K562 (cell line): ENCODE data around the gene TP53BP2. TPM values are rescaled to one million over a fixed set of nuclear protein-coding genes. Genes with fewer than 3 reads are reported as not detected.

Source experiments
- CBFA2T2 ChIP-seq: fragments of 450-650 bp; conservative IDR thresholded peaks from 2 replicates; pipeline ENCODE4 v1.6.1; 2017; ENCODE audit warnings: mild to moderate bottlenecking
- CREBBP ChIP-seq: IDR thresholded peaks from one replicate; pipeline ENCODE4 v1.6.1; 2012; ENCODE audit warnings: low read depth, mild to moderate bottlenecking, control low read depth, inconsistent platforms, low read length
- DMBX1 ChIP-seq: fragments of 250-450 bp; sonication (Bioruptor Pico); IDR thresholded peaks from 2 replicates; pipeline ENCODE4 v1.8.0; 2022; ENCODE audit warnings: inconsistent platforms, mild to moderate bottlenecking, moderate library complexity, borderline replicate concordance
- ETV5 ChIP-seq: sonication (generic); formaldehyde crosslinking; IDR thresholded peaks from 2 replicates; pipeline ENCODE4 v1.4.0; 2020; ENCODE audit warnings: low read depth, mild to moderate bottlenecking, missing genetic modification reagents
- FIP1L1 ChIP-seq: fragments of 200-400 bp; formaldehyde crosslinking; IDR thresholded peaks from 2 replicates; pipeline ENCODE4 v1.6.1; 2018; ENCODE audit warnings: mild to moderate bottlenecking, low read depth, low read length; ENCODE audit not compliant: poor library complexity, severe bottlenecking
- FOXK2 ChIP-seq, 2 experiments: fragments of 450-650 bp; IDR thresholded peaks in 1 of 2; conservative IDR thresholded peaks in 1 of 2; 2 replicates each; pipeline ENCODE4 v1.6.1; 2016; ENCODE audit warnings: low read depth in 2 of 2, mild to moderate bottlenecking in 1 of 2
- ILF3 ChIP-seq: fragments of 450-650 bp; IDR thresholded peaks from 2 replicates; pipeline ENCODE4 v1.6.1; 2018; ENCODE audit warnings: antibody characterized with exemption, mild to moderate bottlenecking, moderate library complexity, borderline replicate concordance
- MBD2 ChIP-seq: sonication (generic); IDR thresholded peaks from 2 replicates; pipeline ENCODE4 v1.6.1; 2016; ENCODE audit warnings: low read depth, borderline replicate concordance
- NCOA6 ChIP-seq: fragments of 450-650 bp; IDR thresholded peaks from 2 replicates; pipeline ENCODE4 v1.6.1; 2017; ENCODE audit warnings: mild to moderate bottlenecking
- NFATC3 ChIP-seq: fragments of 450-650 bp; IDR thresholded peaks from 2 replicates; pipeline ENCODE4 v1.6.1; 2017; ENCODE audit warnings: mild to moderate bottlenecking
- NFRKB ChIP-seq: fragments of 450-650 bp; IDR thresholded peaks from 2 replicates; pipeline ENCODE4 v1.6.1; 2016; ENCODE audit warnings: low read depth
- NUFIP1 ChIP-seq: fragments of 450-650 bp; IDR thresholded peaks from 2 replicates; pipeline ENCODE4 v1.6.1; 2018; ENCODE audit not compliant: partially characterized antibody
- PYGO2 ChIP-seq: fragments of 450-650 bp; IDR thresholded peaks from 2 replicates; pipeline ENCODE4 v1.6.1; 2016; ENCODE audit warnings: mild to moderate bottlenecking, missing genetic modification characterization, moderate library complexity, missing compliant biosample characterization
- SRF ChIP-seq, 2 experiments: fragments of 250-450, 450-650 bp in 1 of 2; sonication (Bioruptor Pico) in 1 of 2; sonication (generic) in 1 of 2; formaldehyde crosslinking; IDR thresholded peaks; 2 replicates each; pipeline versions ENCODE4 v1.5.0 to v1.5.1; 2020 to 2022; ENCODE audit warnings: mild to moderate bottlenecking in 1 of 2, missing genetic modification reagents in 1 of 2
- STAG1 ChIP-seq: sonication (generic); formaldehyde crosslinking; IDR thresholded peaks from 2 replicates; pipeline ENCODE4 v1.5.0; 2020; ENCODE audit warnings: missing genetic modification reagents, borderline replicate concordance
- STAT5A ChIP-seq: IDR thresholded peaks from 2 replicates; pipeline ENCODE4 v1.6.1; 2012; ENCODE audit warnings: low read length, inconsistent platforms, borderline replicate concordance
- U2AF1 ChIP-seq: fragments of 200-400 bp; formaldehyde crosslinking; optimal IDR thresholded peaks from 2 replicates; pipeline ENCODE3; 2017; ENCODE audit warnings: mild to moderate bottlenecking, low read depth, low read length, moderate library complexity
- ZNF175 ChIP-seq: fragments of 200-800 bp; sonication (Bioruptor generic); IDR thresholded peaks from 2 replicates; pipeline ENCODE4 v1.6.1; 2016; ENCODE audit warnings: low read depth, mild to moderate bottlenecking, missing genetic modification characterization, missing compliant biosample characterization
- ZNF436 ChIP-seq: fragments of 250-450, 450-650 bp; sonication (Bioruptor Pico); formaldehyde crosslinking; IDR thresholded peaks from 2 replicates; pipeline ENCODE4 v1.7.0; 2020; ENCODE audit warnings: mild to moderate bottlenecking
- polyA plus RNA-seq, 8 experiments: library from polyadenylated mRNA; depleted of rRNA in 4 of 8; stranded (reverse) in 5 of 8; unstranded in 3 of 8; fragments of >200 nt; fragmentation: Nextera tagmentation in 2 of 8; fragmentation: Illumina TruSeq in 1 of 8; extraction: Ambion mirVana in 2 of 8; extraction: Trizol in 1 of 8; gene quantifications; 2 replicates each; pipeline versions ENCODE4 v1.2.1 to v1.2.3, GENCODE V29; 2011 to 2014; ENCODE audit warnings: inconsistent platforms in 1 of 8, missing spikeins in 1 of 8
- total RNA-seq, 7 experiments: library from RNA; depleted of rRNA in 6 of 7; stranded (reverse); fragments of >200 nt in 6 of 7; fragmentation: Illumina TruSeq in 2 of 7; extraction: Trizol in 2 of 7; gene quantifications; 2 replicates each; pipeline versions ENCODE4 v1.2.1 to v1.2.3, GENCODE V29; 2011 to 2021; ENCODE audit warnings: low replicate concordance in 1 of 7
- TF ChIP-seq, protein P1 (sequence below): IDR thresholded peaks from 3 replicates; pipeline ENCODE4 v1.6.1; 2011; ENCODE audit warnings: borderline replicate concordance, mild to moderate bottlenecking; ENCODE audit not compliant: insufficient read length, insufficient read depth
- TF ChIP-seq, protein P2 (sequence below): fragments of 250-450 bp; sonication (Bioruptor Pico); IDR thresholded peaks from 2 replicates; pipeline ENCODE4 v1.4.0; 2020
- TF ChIP-seq, protein P3 (sequence below): sonication (generic); formaldehyde crosslinking; IDR thresholded peaks from 2 replicates; pipeline ENCODE4 v1.8.0; 2022; ENCODE audit warnings: missing genetic modification reagents, mild to moderate bottlenecking, borderline replicate concordance

Gene TP53BP2
- total and polyA plus RNA-seq, 9 of the 15 experiments (the other 6 are each of a cell fraction or from before 2014, with no cell fraction given) = 17.0 to 69.6 (median 40.1) TPM

DNA sequence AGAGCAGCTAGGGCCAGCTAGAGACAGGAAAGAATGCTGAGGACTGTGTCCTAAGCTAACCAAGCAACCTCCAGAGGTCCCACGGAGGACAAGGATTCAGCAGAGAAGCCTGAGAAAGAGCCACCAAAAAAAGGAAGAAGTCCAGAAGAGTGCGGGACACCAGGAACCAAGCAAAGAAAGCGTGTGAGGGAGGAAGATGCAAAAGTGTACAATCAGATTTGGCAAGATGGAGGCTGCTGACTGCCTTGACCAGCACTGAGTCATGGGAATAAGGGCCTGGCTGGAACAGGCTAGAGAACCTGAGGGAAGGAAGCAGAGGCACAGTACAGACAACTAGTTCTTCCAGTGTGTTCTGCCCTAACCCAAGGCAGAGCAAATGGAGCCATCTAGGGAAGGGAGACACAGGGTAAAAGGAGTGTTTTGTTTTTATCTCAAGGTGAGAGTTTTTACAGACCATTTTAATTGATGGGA lies 18.5 kb downstream of the TP53BP2 start (continued):
- TF ChIP-seq CBFA2T2 (no peak), SRF (CRISPR knock-in tag; IDR thresholded peaks at IDR 0.05) (0 out of 4 replicates have a peak, but pooled peaks of 1 of the 2 experiments have one; percentile 8), PYGO2 (tag) (no peak), STAG1 (CRISPR knock-in tag) (no peak), NFATC3 (no peak), FIP1L1 (no peak), STAT5A (no peak), FOXK2 (conservative IDR thresholded peaks at IDR 0.05 in 1 of 2, IDR thresholded peaks at IDR 0.05 in 1 of 2; ENCODE audit: low read depth in 2 of 2) (0 out of 4 replicates have a peak, but pooled peaks of 1 of the 2 experiments have one; percentile 15), DMBX1 (no peak), MBD2 (no peak), ETV5 (CRISPR knock-in tag) (peak; percentile 31; the same call in 1 of the 2 replicates), NCOA6 (no peak), CREBBP (no peak), U2AF1 (no peak), NFRKB (0 out of 2 replicates have a peak, but pooled peaks have one; percentile 59), ZNF175 (CRISPR knock-in tag) (0 out of 2 replicates have a peak, but pooled peaks have one; percentile 51), NUFIP1 (no peak), ZNF436 (no peak), ILF3 (no peak)
- TF ChIP-seq, protein P1, sequence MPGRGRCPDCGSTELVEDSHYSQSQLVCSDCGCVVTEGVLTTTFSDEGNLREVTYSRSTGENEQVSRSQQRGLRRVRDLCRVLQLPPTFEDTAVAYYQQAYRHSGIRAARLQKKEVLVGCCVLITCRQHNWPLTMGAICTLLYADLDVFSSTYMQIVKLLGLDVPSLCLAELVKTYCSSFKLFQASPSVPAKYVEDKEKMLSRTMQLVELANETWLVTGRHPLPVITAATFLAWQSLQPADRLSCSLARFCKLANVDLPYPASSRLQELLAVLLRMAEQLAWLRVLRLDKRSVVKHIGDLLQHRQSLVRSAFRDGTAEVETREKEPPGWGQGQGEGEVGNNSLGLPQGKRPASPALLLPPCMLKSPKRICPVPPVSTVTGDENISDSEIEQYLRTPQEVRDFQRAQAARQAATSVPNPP = no peak
- TF ChIP-seq, protein P2, sequence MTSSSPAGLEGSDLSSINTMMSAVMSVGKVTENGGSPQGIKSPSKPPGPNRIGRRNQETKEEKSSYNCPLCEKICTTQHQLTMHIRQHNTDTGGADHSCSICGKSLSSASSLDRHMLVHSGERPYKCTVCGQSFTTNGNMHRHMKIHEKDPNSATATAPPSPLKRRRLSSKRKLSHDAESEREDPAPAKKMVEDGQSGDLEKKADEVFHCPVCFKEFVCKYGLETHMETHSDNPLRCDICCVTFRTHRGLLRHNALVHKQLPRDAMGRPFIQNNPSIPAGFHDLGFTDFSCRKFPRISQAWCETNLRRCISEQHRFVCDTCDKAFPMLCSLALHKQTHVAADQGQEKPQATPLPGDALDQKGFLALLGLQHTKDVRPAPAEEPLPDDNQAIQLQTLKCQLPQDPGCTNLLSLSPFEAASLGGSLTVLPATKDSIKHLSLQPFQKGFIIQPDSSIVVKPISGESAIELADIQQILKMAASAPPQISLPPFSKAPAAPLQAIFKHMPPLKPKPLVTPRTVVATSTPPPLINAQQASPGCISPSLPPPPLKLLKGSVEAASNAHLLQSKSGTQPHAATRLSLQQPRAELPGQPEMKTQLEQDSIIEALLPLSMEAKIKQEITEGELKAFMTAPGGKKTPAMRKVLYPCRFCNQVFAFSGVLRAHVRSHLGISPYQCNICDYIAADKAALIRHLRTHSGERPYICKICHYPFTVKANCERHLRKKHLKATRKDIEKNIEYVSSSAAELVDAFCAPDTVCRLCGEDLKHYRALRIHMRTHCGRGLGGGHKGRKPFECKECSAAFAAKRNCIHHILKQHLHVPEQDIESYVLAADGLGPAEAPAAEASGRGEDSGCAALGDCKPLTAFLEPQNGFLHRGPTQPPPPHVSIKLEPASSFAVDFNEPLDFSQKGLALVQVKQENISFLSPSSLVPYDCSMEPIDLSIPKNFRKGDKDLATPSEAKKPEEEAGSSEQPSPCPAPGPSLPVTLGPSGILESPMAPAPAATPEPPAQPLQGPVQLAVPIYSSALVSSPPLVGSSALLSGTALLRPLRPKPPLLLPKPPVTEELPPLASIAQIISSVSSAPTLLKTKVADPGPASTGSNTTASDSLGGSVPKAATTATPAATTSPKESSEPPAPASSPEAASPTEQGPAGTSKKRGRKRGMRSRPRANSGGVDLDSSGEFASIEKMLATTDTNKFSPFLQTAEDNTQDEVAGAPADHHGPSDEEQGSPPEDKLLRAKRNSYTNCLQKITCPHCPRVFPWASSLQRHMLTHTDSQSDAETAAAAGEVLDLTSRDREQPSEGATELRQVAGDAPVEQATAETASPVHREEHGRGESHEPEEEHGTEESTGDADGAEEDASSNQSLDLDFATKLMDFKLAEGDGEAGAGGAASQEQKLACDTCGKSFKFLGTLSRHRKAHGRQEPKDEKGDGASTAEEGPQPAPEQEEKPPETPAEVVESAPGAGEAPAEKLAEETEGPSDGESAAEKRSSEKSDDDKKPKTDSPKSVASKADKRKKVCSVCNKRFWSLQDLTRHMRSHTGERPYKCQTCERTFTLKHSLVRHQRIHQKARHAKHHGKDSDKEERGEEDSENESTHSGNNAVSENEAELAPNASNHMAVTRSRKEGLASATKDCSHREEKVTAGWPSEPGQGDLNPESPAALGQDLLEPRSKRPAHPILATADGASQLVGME (CRISPR knock-in tag) = no peak
- TF ChIP-seq, protein P3, sequence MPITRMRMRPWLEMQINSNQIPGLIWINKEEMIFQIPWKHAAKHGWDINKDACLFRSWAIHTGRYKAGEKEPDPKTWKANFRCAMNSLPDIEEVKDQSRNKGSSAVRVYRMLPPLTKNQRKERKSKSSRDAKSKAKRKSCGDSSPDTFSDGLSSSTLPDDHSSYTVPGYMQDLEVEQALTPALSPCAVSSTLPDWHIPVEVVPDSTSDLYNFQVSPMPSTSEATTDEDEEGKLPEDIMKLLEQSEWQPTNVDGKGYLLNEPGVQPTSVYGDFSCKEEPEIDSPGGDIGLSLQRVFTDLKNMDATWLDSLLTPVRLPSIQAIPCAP = no peak
